Measurements from ENCODE around the gene CCDC27.

Gene CCDC27

GRCh38 chr1:3777647-3778589 is 25.7 kb downstream of the CCDC27 start:
- DNase-seq: no peak

GRCh38 chr1:3778590-3779264 is 26.5 kb downstream of the CCDC27 start:
- no peak for DNase-seq

GRCh38 chr1:3779265-3779911 is 27.1 kb downstream of the CCDC27 start:
- no peak for DNase-seq

DNA sequence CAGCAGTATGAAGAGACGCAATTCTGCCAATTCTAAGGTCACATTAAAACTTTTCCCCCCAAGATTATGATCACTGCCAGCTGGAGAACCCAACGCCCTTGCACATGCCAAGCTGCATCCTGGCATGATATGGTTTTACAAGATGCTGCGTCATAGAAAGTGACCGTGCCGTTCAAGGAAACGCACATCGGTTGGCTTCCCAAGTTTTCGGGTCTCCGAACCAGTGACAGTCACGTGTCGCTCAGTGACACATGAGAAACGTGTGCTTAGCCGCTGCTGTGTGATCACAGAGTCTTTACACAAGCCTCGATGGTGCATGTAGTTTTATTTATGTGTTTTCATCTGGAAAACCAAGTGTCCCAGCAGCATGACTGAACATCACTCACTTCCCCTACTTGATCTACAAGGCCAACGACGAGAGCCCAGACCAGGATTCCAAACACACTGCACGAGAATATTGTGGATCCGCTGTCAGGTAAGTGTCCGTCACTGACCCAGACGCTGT is 27.7 kb downstream of the CCDC27 start:
- no peak for DNase-seq

- no peak for DNase-seq
Measured at GRCh38 chr1:3780901-3781300, 28.7 kb downstream of the CCDC27 start.

GRCh38 chr1:3783651-3784474 is 31.6 kb downstream of the CCDC27 start:
- DNase-seq: no peak

- DNase-seq: no peak
Measured at GRCh38 chr1:3785045-3785444, 32.8 kb downstream of the CCDC27 start.

GRCh38 chr1:3785456-3786157 is 33.4 kb downstream of the CCDC27 start:
- DNase-seq: peak in 1 of 2 experiments; percentile 9

- no peak for DNase-seq
Measured at GRCh38 chr1:3786468-3787348, 34.5 kb downstream of the CCDC27 start.

DNA sequence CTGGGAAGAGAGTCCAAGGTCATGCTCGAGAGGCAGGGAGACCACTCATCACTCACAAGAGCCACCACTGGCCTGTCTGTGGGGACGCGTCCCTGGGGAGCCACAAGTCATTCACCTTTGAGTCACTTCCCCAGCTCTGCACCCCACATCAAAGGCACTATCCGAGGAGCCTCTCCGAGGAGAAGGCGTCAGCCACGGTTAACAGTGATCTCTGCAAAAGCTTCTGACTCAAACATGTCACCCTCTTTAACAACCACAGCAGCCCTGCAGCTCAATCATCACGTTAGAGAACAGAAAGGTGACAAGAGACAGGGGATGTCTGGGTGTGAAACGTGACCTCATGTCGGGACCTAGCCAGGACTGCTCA is 35.1 kb downstream of the CCDC27 start:
- DNase-seq: no peak

DNA sequence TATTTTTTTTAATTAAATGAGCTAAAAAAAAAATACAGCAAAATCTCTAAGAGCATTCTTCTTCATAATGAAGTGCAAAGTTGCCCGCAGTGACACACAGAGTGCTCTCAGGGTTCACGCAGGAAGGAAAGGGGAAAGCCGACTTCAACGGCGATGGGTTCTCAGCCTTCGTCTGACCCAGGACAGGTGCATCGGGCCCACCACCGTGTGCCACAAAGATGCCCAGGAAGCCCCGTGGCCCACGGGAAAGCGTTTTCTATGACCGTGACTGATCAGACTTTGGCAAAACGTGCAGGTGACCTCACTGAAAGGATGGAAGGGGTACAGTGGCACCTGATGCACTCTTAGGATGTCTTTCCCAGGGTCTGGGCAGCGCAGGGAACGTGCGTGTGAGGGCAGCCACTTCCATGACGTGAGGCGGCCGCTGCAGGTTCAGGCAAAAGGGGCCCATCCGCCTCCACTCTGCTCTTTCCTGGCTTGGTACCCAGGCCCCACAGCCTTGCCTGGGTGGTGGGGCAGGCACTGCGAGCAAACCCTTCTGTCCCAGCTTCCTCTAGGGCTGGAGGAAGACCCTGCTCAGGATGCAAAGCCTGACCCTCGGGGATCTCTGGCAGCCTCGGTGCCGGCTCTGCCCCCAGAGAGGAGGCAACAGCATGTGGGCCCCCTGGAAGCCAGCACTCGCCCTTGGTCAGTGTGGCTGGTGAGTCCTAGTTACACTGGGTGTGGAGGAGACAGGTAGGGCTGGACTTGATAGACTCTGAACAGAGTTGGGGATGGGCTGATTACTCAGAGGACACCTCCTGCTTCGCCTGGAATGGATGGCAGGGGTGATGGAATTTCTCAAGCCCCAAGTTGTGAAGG is 35.7 kb downstream of the CCDC27 start:
- no peak for DNase-seq

- DNase-seq: no peak
Measured at GRCh38 chr1:3788756-3789420, 36.6 kb downstream of the CCDC27 start.

DNA sequence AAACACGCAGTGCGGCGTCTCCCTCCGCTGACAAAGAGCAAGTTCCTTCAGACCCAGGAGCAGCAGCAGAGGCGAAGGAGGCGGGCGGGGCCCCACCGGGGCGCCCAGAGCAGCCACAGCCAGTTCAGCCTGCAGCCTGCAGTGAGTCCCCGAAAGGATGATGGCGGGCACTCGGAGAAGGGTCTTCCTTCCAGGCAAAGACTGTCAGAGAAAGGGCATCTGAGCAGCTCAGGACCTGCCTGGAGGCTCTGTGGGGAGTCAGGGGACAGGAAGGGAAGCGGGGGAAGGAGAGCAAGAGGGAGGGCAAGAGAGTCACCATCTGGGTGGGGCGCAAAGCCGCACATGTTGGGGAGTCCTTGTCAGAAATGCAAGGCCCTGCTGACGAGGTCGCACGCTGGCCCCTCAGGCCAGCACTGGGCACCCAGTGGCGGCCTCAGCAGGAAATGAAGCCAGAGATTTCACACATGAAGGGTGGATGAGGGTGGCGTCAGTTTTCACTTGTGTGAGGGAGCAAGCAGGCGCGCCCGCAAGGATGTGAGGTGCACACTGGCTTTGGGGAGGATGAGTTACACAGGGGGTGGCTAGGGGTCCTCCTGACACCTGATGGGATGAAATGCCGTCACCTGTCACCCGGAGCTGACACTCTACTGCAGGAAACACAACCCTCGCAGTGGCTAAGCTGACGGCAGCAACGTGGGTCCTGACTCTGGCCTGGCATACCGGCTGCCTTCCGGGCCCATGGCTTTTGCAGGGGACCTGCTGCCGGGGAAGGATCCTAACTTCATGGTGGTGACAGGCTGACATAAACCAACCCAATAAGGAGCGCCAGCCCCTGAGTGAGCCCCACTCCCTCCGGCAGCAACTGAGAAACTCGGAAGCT is 37.4 kb downstream of the CCDC27 start:
- no peak for DNase-seq

GRCh38 chr1:3790500-3790923 is 38.3 kb downstream of the CCDC27 start:
- DNase-seq: no peak

DNA sequence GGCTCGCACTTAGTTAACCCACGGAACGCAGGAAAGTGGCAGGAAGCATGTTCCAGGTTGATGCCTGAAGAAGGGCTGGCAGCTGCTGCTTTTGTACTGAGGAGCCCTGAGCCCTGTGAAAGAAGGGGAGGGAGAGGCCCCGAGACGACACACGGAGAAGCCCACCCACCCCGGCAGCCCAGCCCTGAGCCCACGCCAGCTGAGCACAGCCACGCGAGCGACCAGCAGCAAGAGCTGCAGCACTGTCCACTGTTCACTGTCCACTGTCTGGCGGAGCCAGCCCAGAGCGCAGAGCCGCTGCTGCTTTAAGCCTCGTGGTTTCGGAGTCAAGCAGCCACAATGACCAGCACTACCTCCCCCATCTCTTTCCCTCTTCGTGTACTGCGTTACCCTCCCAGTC is 38.7 kb downstream of the CCDC27 start:
- no peak for DNase-seq

- no peak for DNase-seq
Measured at GRCh38 chr1:3795453-3796214, 43.4 kb downstream of the CCDC27 start.

Measured in SW 1271 (cell line).